B cell (primary cell): ENCODE data around the gene TUBA1B. TPM values are rescaled to one million over a fixed set of nuclear protein-coding genes. Genes with fewer than 3 reads are reported as not detected.
"Not testable (repeated sequence)": the region's sequence is repeated elsewhere in the genome, so short reads cannot be mapped to it uniquely, and the experiment has no call there.

Experiments used
- ATAC-seq: fragments of 200-7000 bp; cut with Tn5 transposase; one replicate; pipeline ENCODE4 v1.10.0; 2021; ENCODE audit warnings: low read depth, mild to moderate bottlenecking, moderate number of reproducible peaks, moderate library complexity
- CTCF ChIA-PET: fragments of 350-600 bp; sonication (Branson Sonifier 250); formaldehyde crosslinking; loops from one replicate; lab custom pipeline; 2021; ENCODE audit warnings: antibody characterized with exemption, inconsistent platforms; lab: Charles Lee
- POLR2A ChIA-PET: fragments of 350-600 bp; sonication (Branson Sonifier 250); formaldehyde crosslinking; loops from one replicate; lab custom pipeline; 2021; ENCODE audit warnings: antibody characterized with exemption; lab: Charles Lee
- DNase-seq: peaks from one replicate; pipeline ENCODE4 v3.0.0; 2013
- H2AFZ ChIP-seq: 2 replicates; pipeline ENCODE4 v1.6.1; 2012; ENCODE audit warnings: mild to moderate bottlenecking, low read depth, low read length; ENCODE audit not compliant: insufficient read depth, poor library complexity, severe bottlenecking
- H3K27ac ChIP-seq, 2 donors: 1 replicate in 1 of 2; 2 replicates in 1 of 2; pipeline ENCODE4 v1.5.1; 2012 to 2013; ENCODE audit warnings: low read length in 2 of 2, mild to moderate bottlenecking in 2 of 2, moderate library complexity in 1 of 2
- H3K27me3 ChIP-seq, 4 experiments: fragments of 200-600 bp in 1 of 4; sonication (generic) in 1 of 4; replicated peaks in 1 of 4; 1 replicate in 2 of 4; 2 replicates in 2 of 4; pipeline versions ENCODE4 v1.6.1 to v1.7.0; 2013 to 2016; ENCODE audit warnings: low read length in 3 of 4, mild to moderate bottlenecking in 2 of 4, mixed read lengths in 1 of 4, moderate library complexity in 1 of 4; ENCODE audit not compliant: insufficient read depth in 4 of 4, control insufficient read depth in 3 of 4; ENCODE audit errors: control extremely low read depth in 1 of 4
- H3K36me3 ChIP-seq, 2 experiments: replicated peaks in 1 of 2; 1 replicate in 1 of 2; 2 replicates in 1 of 2; pipeline versions ENCODE4 v1.6.1 to v1.7.1; 2013; ENCODE audit warnings: low read length in 1 of 2; ENCODE audit not compliant: insufficient read depth in 2 of 2, control insufficient read depth in 1 of 2; ENCODE audit errors: control extremely low read depth in 1 of 2, extremely low read depth in 1 of 2
- H3K4me1 ChIP-seq, 2 donors: fragments of 200-600 bp in 1 of 2; sonication (generic) in 1 of 2; 1 replicate in 1 of 2; 2 replicates in 1 of 2; pipeline versions ENCODE4 v1.5.1 to v1.6.1; 2013 to 2017; ENCODE audit warnings: low read length in 2 of 2; ENCODE audit not compliant: control insufficient read depth in 2 of 2, insufficient read depth in 2 of 2
- H3K4me2 ChIP-seq: replicated peaks from 2 replicates; pipeline ENCODE3; 2012; ENCODE audit warnings: mild to moderate bottlenecking, low read depth, low read length; ENCODE audit not compliant: poor library complexity, severe bottlenecking
- H3K4me3 ChIP-seq, 5 experiments: fragments of 200-600 bp in 1 of 5; sonication (generic) in 1 of 5; 1 replicate in 3 of 5; 2 replicates in 2 of 5; pipeline versions ENCODE4 v1.5.1 to v1.7.0; 2011 to 2016; ENCODE audit warnings: low read length in 4 of 5, mild to moderate bottlenecking in 4 of 5, low read depth in 2 of 5, control low read depth in 1 of 5, moderate library complexity in 1 of 5; ENCODE audit not compliant: insufficient read depth in 1 of 5; ENCODE audit errors: control extremely low read depth in 1 of 5, extremely low read depth in 1 of 5
- H3K79me2 ChIP-seq: fragments of 200-600 bp; sonication (generic); one replicate; pipeline ENCODE4 v1.6.0; 2016; ENCODE audit warnings: low read length; ENCODE audit not compliant: control insufficient read depth, insufficient read depth
- H3K9ac ChIP-seq: fragments of 200-600 bp; sonication (generic); 2 replicates; pipeline ENCODE4 v1.6.1; 2017; ENCODE audit warnings: mild to moderate bottlenecking, low read length, moderate library complexity
- H3K9me3 ChIP-seq, 3 donors: one replicate each; pipeline versions ENCODE4 v1.6.1 to v1.7.1; 2013; ENCODE audit warnings: low read length in 2 of 3; ENCODE audit not compliant: control insufficient read depth in 2 of 3, insufficient read depth in 1 of 3; ENCODE audit errors: control extremely low read depth in 1 of 3
- H4K20me1 ChIP-seq: 2 replicates; pipeline ENCODE4 v1.6.0; 2012; ENCODE audit warnings: mild to moderate bottlenecking, low read length; ENCODE audit not compliant: insufficient read depth, control insufficient read depth, poor library complexity, severe bottlenecking
- H3K27ac Mint-ChIP-seq: one replicate; pipeline ENCODE4 v1.8.0; 2021; ENCODE audit warnings: mixed read lengths
- H3K27me3 Mint-ChIP-seq: one replicate; pipeline ENCODE4 v1.8.0; 2021; ENCODE audit warnings: mixed read lengths
- H3K4me1 Mint-ChIP-seq: one replicate; pipeline ENCODE4 v1.8.0; 2021; ENCODE audit warnings: mixed read lengths
- H3K4me3 Mint-ChIP-seq: one replicate; pipeline ENCODE4 v1.8.0; 2021; ENCODE audit warnings: mixed read lengths
- H3K9me3 Mint-ChIP-seq: one replicate; pipeline ENCODE4 v1.8.0; 2022; ENCODE audit warnings: mixed read lengths; ENCODE audit not compliant: insufficient read depth
- CTCF ChIP-seq: fragments of 200-600 bp; IDR thresholded peaks from one replicate; pipeline ENCODE4 v1.8.0; 2022; ENCODE audit warnings: antibody characterized with exemption, mild to moderate bottlenecking
- EZH2 ChIP-seq: IDR thresholded peaks from 2 replicates; pipeline ENCODE4 v1.6.1; 2012; ENCODE audit warnings: borderline replicate concordance, low read depth, mild to moderate bottlenecking, moderate library complexity, low read length; ENCODE audit not compliant: insufficient read depth, poor library complexity, severe bottlenecking
- WGBS: methylation state at CpG from one replicate; pipeline ENCODE4 v1.1.5; 2013; ENCODE audit warnings: missing lambda C conversion rate; ENCODE audit not compliant: insufficient coverage; 5-methylcytosine and 5-hydroxymethylcytosine counted together
- intact Hi-C: fragments of 100-400 bp; cut with micrococcal nuclease; formaldehyde crosslinking; loops from one replicate; pipeline ENCODE4 v1.10.0; 2022
- polyA plus RNA-seq: library from polyadenylated mRNA; depleted of rRNA; stranded (reverse); fragments of >200 nt; gene quantifications from 2 replicates; pipeline ENCODE4 v1.2.3, GENCODE V29; 2012
- total RNA-seq, 2 donors: library from RNA; stranded (reverse); fragments of 120-200 nt in 1 of 2; gene quantifications; 1 replicate in 1 of 2; 2 replicates in 1 of 2; pipeline versions ENCODE4 v1.2.3 to v1.2.4, GENCODE V29; 2013 to 2022

The TUBA1B gene
- total and polyA plus RNA-seq, 2 donors (not counting 1 experiment from before 2014, with no cell fraction given), result 327 to 615 TPM

GRCh38 chr12:49165114-49165513, 33.9 kb upstream of the TUBA1B start:
- CTCF ChIA-PET, result no interaction called here
- Histone ChIP-seq H3K27me3 (no peaks in the 10 kb centered on the region), H3K4me2 (no peak overlapping the region), H4K20me1 (no peaks in the 10 kb centered on the region), H2AFZ (no peak overlapping the region), H3K79me2 (no peaks in the 10 kb centered on the region), H3K27ac (no peak overlapping the region), H3K9me3 (no peaks in the 10 kb centered on the region), H3K36me3 (no peaks in the 10 kb centered on the region), H3K9ac (no peak overlapping the region), H3K4me1 (peaks cover 15 to 17% of the 10 kb centered on the region in 2 donors), H3K4me3 (no peak overlapping the region)
- 100% methylated on average over 1 of the region's 2 CpGs for WGBS
- H3K27ac Mint-ChIP-seq, result no peak overlapping the region
- ATAC-seq (no peak), DNase-seq (no peak)
- POLR2A ChIA-PET, result no interaction called here
- no peaks in the 10 kb centered on the region for H3K9me3 Mint-ChIP-seq
- intact Hi-C loops, result no loop called here
- peaks cover 20% of the 10 kb centered on the region for H3K4me1 Mint-ChIP-seq
- H3K27me3 Mint-ChIP-seq, result no peaks in the 10 kb centered on the region
- no peak for TF ChIP-seq CTCF
- TF ChIP-seq EZH2, result no peak
- no peak overlapping the region for H3K4me3 Mint-ChIP-seq

GRCh38 chr12:49161901-49162300, 30.7 kb upstream of the TUBA1B start:
- peak overlapping the region; percentile 74 for H3K4me2 ChIP-seq
- H3K27ac ChIP-seq, POLR2A ChIA-PET, CTCF ChIA-PET, H3K27me3 Mint-ChIP-seq, H3K36me3 ChIP-seq, DNase-seq, H3K27me3 ChIP-seq, H3K9me3 Mint-ChIP-seq, H3K4me3 Mint-ChIP-seq, H3K27ac Mint-ChIP-seq, H4K20me1 ChIP-seq, H3K9ac ChIP-seq, H2AFZ ChIP-seq, H3K79me2 ChIP-seq, H3K4me3 ChIP-seq, H3K9me3 ChIP-seq, ATAC-seq: not testable (repeated sequence)
- intact Hi-C loops, result loop anchor here (2.0 kb wide), 4 partner anchors 27 to 73 kb away; partner anchors contain the start of genes LMBR1L, TUBA1A and TUBA1B
- WGBS, result no CpG with 5 or more reads among the region's 4 CpGs
- peaks cover 27 to 31% of the 10 kb centered on the region in 2 donors for H3K4me1 ChIP-seq
- H3K4me1 Mint-ChIP-seq, result peaks cover 29% of the 10 kb centered on the region
